Duodenal mucosa (tissue), 2 donors: ENCODE data around the gene RASAL1.

Experiments used
- H3K27ac ChIP-seq: one replicate; pipeline ENCODE4 v1.7.0; 2013; ENCODE audit warnings: low read depth, low read length
- H3K27me3 ChIP-seq, 2 donors: one replicate each; pipeline ENCODE4 v1.7.0; 2013; ENCODE audit warnings: low read length in 2 of 2, control low read depth in 1 of 2; ENCODE audit not compliant: insufficient read depth in 2 of 2, control insufficient read depth in 1 of 2
- H3K36me3 ChIP-seq, 2 donors: one replicate each; pipeline ENCODE4 v1.7.0; 2013; ENCODE audit warnings: low read length in 2 of 2, control low read depth in 1 of 2; ENCODE audit not compliant: insufficient read depth in 2 of 2, control insufficient read depth in 1 of 2
- H3K4me1 ChIP-seq, 2 donors: one replicate each; pipeline ENCODE4 v1.7.0; 2013; ENCODE audit warnings: low read length in 2 of 2, control low read depth in 1 of 2; ENCODE audit not compliant: insufficient read depth in 2 of 2, control insufficient read depth in 1 of 2
- H3K4me3 ChIP-seq, 2 donors: one replicate each; pipeline ENCODE4 v1.7.0; 2013; ENCODE audit warnings: low read length in 2 of 2, low read depth in 1 of 2
- H3K9ac ChIP-seq, 2 donors: one replicate each; pipeline ENCODE4 v1.7.0; 2013; ENCODE audit warnings: low read length in 2 of 2, low read depth in 1 of 2
- H3K9me3 ChIP-seq, 2 donors: one replicate each; pipeline ENCODE4 v1.7.0; 2013; ENCODE audit warnings: low read length in 2 of 2, control low read depth in 1 of 2; ENCODE audit not compliant: control insufficient read depth in 1 of 2

The RASAL1 gene

DNA sequence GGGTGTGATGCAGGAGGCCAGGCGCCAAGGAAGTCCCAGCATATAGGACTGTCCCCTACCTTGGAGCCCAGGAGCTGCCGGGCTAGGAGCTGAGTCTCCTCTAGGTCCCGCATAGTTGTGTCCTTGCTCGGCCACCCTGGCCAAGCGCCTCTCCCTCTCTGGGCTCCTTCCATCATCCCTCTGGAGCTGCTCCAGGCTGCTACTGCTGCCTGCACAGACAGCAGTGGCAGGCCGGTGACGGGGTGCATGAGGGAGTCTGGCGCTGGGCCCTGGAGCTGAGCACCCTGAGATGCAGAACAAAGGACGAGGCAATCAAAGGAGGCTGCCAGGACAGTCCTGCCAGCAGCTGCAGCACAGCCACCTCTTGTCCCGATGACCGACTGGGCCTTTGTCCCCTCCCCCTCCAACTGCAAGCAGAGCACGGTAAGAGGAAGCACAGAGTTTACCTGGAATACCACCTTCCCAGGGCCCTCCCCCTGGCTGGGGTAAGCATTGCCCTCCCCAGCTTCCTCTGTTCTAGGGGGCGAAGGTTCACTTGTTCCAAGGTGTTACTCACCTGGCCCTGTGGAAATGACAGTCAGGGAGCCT is 68.7 kb downstream of the RASAL1 start:
- Histone ChIP-seq H3K4me1 (peaks cover 10 to 24% of the 10 kb centered on the region in 2 donors), H3K27ac (no peak overlapping the region)

DNA sequence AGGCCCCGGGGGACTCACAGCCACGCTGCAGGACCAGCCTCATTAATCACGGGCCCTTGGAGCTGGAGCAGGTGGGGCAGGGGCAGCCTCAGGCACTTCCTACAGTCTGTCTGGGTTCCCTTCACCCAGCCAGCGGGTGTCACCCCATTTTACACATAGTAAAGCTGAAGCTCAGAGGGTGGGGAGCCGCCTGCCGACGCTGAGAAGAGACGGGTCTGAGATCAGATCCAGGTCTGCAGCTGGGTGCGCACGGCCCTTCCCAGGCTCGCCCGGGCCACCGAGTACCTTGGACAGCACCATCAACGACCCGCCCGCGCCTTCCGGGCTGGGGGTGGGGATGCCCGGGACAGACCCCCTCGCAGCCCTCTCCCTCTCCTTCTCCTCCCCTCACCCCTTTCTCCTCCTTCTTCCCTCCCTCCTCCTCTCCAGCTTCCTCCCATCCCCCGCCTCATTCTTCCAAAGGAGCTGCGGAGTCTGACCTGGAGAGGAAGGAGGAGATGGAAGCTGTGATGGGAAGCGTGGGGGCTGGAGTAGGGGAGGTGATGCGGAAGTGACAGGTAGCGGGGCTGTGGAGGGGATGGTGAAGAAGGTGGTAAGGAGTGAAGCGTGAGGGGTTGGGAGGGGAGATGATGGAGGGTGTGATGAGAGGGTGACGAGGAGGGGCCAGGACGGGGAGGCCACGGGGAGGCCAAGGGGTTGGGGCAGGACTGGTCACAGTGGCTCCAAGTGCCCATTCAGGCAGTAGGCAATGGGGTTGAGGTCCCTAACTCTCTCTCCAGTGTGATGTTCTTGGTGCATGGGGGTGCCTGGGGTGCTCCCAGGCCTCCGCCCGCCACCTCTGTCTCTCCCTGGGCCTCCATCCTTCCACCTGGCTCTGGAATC is 70.2 kb downstream of the RASAL1 start:
- H3K36me3 ChIP-seq = no peaks in the 10 kb centered on the region
- peaks cover 7 to 8% of the 10 kb centered on the region in 2 donors for H3K4me1 ChIP-seq
- no peak overlapping the region for H3K27ac ChIP-seq
- no peaks in the 10 kb centered on the region for H3K9me3 ChIP-seq
- H3K9ac ChIP-seq = no peak overlapping the region
- H3K27me3 ChIP-seq = no peaks in the 10 kb centered on the region
- H3K4me3 ChIP-seq = no peak overlapping the region

More for the DNA sequence above, 68.7 kb downstream of the RASAL1 start:
- Histone ChIP-seq H3K9me3 (no peaks in the 10 kb centered on the region), H3K4me3 (no peak overlapping the region), H3K36me3 (no peaks in the 10 kb centered on the region), H3K9ac (no peak overlapping the region), H3K27me3 (no peaks in the 10 kb centered on the region)

DNA sequence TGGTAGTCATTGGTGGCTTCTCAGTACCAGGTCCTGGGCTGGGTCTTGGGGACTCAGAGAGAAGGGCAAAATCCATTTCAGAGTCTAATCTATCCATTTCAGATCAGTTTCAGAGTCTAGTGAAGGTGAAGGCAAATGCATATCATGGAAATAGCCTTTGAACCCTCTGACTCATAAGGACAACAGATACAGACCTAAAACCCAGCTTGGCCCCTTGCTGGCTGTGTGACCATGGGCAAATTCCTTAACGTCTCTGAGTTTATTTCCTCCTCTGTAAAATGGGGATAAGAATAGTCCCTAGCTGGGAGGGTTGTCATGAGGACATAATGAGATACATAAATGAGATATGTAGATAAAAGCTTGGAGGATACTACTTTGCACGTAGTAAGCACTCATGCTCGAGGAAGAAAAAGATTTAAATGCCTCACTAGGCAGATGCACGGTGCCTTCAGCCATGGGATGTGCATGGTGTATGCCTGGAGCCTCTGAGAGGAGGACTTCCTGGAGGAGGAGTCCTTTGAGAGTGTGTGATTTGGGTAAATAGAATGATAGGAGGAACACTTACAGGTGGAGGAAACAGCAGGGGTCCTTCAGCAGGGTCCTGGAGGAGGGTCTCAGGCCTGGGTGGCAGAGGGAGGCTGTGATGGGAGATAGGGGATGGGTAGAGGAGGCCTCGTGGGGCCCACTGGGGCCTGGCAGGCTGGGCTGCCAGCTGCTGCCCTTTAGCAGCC is 71.0 kb downstream of the RASAL1 start:
- no peak overlapping the region for H3K27ac ChIP-seq
- no peak overlapping the region for H3K9ac ChIP-seq

DNA sequence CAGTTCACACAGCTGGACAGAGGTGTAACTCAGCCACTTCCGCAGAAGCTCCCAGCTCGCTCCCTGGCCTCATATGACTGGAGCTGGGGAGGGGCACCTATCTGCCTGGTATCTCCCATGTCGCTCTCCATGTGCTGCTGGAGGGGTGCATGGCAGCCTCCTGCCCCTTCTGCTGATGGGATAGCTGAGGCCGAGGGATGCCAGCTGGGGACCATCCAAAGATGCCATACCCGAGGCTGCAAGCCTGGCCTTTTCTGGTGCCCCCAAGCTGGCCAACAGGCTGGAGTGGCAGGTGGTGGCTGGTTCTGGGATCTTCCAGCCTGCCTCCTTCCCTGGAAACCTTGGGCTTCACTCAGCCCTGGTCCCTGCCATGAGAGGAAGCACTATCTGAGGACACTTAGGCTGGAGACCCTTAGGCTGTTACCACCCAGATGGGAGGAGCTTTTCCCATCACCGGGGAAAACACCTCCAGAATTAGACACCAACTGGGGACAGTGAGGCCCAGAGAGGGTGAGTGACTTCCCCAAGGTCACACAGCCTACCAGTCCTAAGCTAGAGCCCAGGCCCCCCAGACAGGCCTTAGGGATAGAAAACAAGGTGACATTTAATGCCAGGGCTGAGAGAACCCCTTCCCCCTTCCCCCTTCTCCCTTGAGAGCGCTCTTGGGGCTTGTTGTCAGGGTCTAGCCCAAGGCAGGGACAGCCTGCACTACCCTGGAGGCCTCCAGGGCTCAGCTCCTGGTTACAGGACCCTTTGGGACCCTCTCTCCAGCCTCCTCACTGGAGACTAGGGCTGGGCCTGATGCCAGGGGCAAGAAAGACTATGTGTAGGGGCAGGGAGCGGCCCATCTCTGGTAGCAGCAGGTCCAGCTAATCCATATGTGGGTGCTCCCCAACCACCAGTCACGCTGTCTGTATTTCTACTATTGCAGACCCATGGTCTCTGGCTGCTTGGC is 71.9 kb downstream of the RASAL1 start:
- H3K4me1 ChIP-seq = peaks cover 0 to 8% of the 10 kb centered on the region in 2 donors
- no peaks in the 10 kb centered on the region for H3K36me3 ChIP-seq
- no peaks in the 10 kb centered on the region for H3K9me3 ChIP-seq
- H3K27me3 ChIP-seq = no peaks in the 10 kb centered on the region
- H3K9ac ChIP-seq = no peak overlapping the region
- no peak overlapping the region for H3K27ac ChIP-seq
- H3K4me3 ChIP-seq = no peak overlapping the region

More for the DNA sequence above, 71.0 kb downstream of the RASAL1 start:
- H3K4me1 ChIP-seq = peaks cover 0 to 8% of the 10 kb centered on the region in 2 donors
- H3K4me3 ChIP-seq = no peak overlapping the region
- no peaks in the 10 kb centered on the region for H3K9me3 ChIP-seq
- H3K27me3 ChIP-seq = no peaks in the 10 kb centered on the region
- no peaks in the 10 kb centered on the region for H3K36me3 ChIP-seq

DNA sequence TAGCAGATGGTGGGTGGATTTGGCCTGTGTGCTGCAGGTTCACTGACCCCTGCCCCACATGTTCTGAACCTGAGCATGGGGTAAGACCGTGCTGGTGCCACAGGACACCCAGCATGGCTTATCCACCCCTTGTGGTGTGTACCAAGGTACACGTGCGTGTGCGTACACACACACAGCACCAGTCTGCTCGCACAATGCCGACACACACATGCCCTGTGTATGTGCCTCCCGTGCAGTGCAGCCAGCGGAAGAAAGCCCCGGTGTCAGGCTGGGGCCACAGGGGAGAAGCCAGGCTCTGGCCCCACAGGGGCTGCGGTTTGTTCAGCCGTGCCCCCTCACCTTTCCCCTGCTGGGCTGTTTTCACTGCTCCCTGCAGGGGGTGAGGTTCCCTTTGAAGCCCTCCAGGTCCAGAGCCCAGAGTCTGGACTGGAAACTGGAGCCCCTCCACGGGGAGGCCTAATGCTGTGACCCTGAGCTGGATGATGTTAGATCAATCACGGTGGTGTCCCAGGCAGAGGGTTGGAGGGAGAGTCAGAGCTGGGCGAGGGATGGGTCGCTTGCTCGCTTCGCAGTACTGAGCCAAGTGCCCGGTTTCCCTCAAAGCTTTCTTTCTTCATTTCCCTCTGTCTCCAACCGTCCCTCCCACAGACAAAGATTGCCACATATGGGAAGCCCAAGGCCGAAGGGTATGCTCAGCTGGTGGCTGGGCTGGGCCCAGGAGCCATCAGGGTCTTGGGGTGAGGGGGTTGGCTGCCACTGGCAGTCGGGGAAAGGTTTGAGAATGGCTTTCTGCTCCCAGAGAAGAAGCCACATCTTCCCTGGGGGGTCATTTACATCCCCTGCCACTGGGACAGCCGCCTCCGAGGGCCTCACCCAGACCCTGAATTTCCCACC is 72.8 kb downstream of the RASAL1 start:
- H3K9ac ChIP-seq = no peak overlapping the region
- no peaks in the 10 kb centered on the region for H3K9me3 ChIP-seq
- H3K4me1 ChIP-seq = peaks cover 0 to 8% of the 10 kb centered on the region in 2 donors
- no peak overlapping the region for H3K27ac ChIP-seq
- no peaks in the 10 kb centered on the region for H3K36me3 ChIP-seq
- no peak overlapping the region for H3K4me3 ChIP-seq
- H3K27me3 ChIP-seq = no peaks in the 10 kb centered on the region

DNA sequence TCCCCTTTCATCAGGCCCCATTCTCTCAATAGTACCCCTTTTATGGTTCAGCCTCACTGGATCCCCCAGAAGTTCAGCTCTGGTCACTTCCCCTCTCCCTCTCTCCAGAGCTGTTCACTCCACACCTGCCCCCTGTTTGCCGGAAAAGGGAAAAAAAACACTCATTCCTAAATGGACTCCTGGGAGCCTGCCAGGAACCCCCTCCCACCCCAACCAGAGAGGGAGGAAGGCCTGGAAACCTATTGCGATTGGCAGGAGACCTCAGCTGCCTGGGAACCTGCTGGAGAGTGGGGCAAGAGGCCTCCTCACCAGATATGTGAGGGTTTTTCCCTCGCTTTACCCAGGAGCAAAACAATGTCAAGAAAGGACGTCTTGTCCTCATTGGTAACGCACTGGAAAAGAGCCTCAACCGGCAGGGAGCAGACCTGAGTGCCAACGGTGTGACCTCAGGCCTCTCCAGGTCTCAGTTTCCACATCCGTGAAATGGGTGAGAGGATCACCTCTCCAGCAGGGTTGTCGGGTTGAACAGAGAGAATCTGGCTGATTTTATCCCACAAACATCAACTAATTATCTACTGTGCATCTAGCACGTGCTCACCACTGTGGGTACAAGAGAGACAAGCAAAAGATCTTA is 74.4 kb downstream of the RASAL1 start:
- H3K27me3 ChIP-seq = peaks cover 0 to 3% of the 10 kb centered on the region in 2 donors
- H3K27ac ChIP-seq = no peak overlapping the region
- H3K9me3 ChIP-seq = no peaks in the 10 kb centered on the region
- H3K4me3 ChIP-seq = no peak overlapping the region
- no peak overlapping the region for H3K9ac ChIP-seq
- no peaks in the 10 kb centered on the region for H3K4me1 ChIP-seq
- no peaks in the 10 kb centered on the region for H3K36me3 ChIP-seq

DNA sequence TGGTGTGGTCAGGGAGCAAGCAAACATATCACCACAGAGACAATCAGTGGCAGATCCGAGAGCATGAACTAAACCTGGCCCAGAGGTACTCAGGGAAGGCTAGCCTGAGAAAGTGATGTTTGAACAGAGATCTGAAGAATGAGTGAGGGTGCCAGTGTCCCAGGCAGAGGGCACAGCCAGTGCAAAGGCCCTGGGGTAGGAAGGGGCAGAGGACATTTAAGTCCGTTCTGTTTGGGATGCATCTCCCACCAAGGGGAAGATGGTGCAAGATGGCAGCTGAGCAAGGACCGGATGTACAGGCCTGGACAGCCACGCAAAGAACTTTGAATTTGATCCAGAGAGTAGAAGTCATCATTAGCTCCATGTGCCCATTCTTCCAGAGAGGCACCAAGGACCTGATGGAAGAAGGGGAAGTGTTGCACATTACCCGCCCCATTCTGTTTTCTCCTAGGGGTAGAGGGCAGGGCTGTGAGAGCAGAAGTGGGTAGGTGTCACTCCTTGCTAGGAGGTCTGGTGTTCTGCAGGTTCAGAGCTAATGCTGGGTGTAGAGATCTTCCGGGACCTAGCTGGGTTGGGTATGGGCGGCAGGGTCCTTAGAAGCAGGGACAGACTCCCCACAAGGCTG is 75.1 kb downstream of the RASAL1 start:
- H3K9ac ChIP-seq = no peak overlapping the region
- peaks cover 3 to 10% of the 10 kb centered on the region in 2 donors for H3K27me3 ChIP-seq
- no peak overlapping the region for H3K27ac ChIP-seq
- H3K36me3 ChIP-seq = no peaks in the 10 kb centered on the region
- no peaks in the 10 kb centered on the region for H3K4me1 ChIP-seq
- H3K4me3 ChIP-seq = no peak overlapping the region
- H3K9me3 ChIP-seq = no peaks in the 10 kb centered on the region

DNA sequence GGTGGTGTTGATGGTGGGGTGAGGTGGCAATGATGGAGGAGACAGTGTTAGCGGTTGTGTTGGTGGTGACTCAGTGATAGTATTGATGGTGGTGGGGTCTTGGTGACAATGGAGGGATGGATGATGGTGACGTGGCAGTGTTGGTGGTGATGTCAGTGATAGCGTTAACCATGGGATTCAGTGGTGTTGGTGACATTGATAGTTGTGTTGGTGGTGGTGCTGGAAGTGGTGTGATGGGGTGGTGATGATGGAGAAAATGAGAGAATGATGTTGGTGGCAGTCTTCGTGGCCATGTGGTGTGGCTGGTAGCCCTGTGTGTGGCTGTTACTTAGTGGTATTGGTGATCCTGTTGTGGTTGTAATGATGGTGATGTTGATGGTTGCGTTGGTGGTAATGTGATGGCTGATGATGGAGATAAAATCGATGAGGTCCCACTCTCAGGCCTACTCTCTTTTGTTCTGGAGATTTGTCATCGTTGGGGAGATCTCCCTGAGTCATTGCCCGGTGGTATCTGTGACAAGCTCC is 76.4 kb downstream of the RASAL1 start:
- no peak overlapping the region for H3K9ac ChIP-seq
- H3K4me3 ChIP-seq = peak overlapping the region in 1 of 2 donors; percentile 36
- no peaks in the 10 kb centered on the region for H3K9me3 ChIP-seq
- H3K27ac ChIP-seq = no peak overlapping the region
- no peaks in the 10 kb centered on the region for H3K4me1 ChIP-seq
- H3K36me3 ChIP-seq = no peaks in the 10 kb centered on the region
- H3K27me3 ChIP-seq = peaks cover 7 to 13% of the 10 kb centered on the region in 2 donors
